Stimulated activated effector memory CD8-positive, alpha-beta T cell treated with anti-CD3 and anti-CD28 coated beads, Interleukin-12 subunit alpha, Interleukin-12 subunit beta, amount 100 ng/mL, for 72 hours (primary cell): ENCODE data around the gene TTLL10.
"Not testable (repeated sequence)": the region's sequence is repeated elsewhere in the genome, so short reads cannot be mapped to it uniquely, and the experiment has no call there.

Experiments used
- ATAC-seq: fragments of 150-1000 bp; cut with Tn5 transposase; 2 replicates; pipeline ENCODE4 v1.10.0; 2021
- DNase-seq, 2 donors: peaks; one replicate each; pipeline ENCODE4 v3.0.0; 2021 to 2022; ENCODE audit warnings: low spot score in 2 of 2
- H3K27ac Mint-ChIP-seq: one replicate; pipeline ENCODE4 v1.8.0; 2022; ENCODE audit warnings: mild to moderate bottlenecking, mixed read lengths
- H3K36me3 Mint-ChIP-seq: one replicate; pipeline ENCODE4 v1.8.0; 2022; ENCODE audit warnings: mild to moderate bottlenecking, mixed read lengths
- H3K4me1 Mint-ChIP-seq: one replicate; pipeline ENCODE4 v1.8.0; 2022; ENCODE audit warnings: mixed read lengths
- H3K4me3 Mint-ChIP-seq: one replicate; pipeline ENCODE4 v1.8.0; 2022; ENCODE audit warnings: mild to moderate bottlenecking, mixed read lengths
- H3K9me3 Mint-ChIP-seq: one replicate; pipeline ENCODE4 v1.8.0; 2022; ENCODE audit warnings: mixed read lengths

Gene TTLL10

GRCh38 chr1:1149416-1149815, 24.3 kb upstream of the TTLL10 start:
- peaks cover 19% of the 10 kb centered on the region for H3K36me3 Mint-ChIP-seq
- DNase-seq (no peak), ATAC-seq (no peak)
- H3K4me1 Mint-ChIP-seq = peaks cover 31% of the 10 kb centered on the region
- H3K27ac Mint-ChIP-seq = no peak overlapping the region
- H3K4me3 Mint-ChIP-seq = no peak overlapping the region
- peaks cover 19% of the 10 kb centered on the region for H3K9me3 Mint-ChIP-seq

DNA sequence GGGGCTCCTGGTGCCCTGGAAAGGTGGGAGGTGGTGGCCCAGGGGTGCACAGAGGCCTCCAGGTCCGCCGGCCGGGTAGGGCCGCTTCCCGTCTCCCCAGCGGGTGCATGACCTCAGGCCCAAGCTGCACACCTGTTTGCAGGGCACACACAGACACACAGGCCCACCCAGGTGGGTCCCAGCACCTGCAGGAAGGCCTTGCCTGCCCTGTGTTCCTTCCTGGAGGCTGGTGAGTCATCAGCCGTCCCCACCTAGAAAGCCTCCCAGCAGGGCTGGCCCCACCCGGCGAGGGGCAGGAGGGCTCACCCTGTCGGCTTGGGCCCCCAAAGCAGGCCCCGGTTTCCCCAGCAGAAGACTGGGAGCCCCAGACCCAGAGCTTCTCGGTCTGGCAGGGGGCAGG, 23.6 kb upstream of the TTLL10 start:
- ATAC-seq (no peak), DNase-seq (no peak)
- peaks cover 19% of the 10 kb centered on the region for H3K9me3 Mint-ChIP-seq
- H3K4me1 Mint-ChIP-seq = peaks cover 31% of the 10 kb centered on the region
- H3K27ac Mint-ChIP-seq = no peak overlapping the region
- H3K4me3 Mint-ChIP-seq = no peak overlapping the region
- H3K36me3 Mint-ChIP-seq = peaks cover 19% of the 10 kb centered on the region

DNA sequence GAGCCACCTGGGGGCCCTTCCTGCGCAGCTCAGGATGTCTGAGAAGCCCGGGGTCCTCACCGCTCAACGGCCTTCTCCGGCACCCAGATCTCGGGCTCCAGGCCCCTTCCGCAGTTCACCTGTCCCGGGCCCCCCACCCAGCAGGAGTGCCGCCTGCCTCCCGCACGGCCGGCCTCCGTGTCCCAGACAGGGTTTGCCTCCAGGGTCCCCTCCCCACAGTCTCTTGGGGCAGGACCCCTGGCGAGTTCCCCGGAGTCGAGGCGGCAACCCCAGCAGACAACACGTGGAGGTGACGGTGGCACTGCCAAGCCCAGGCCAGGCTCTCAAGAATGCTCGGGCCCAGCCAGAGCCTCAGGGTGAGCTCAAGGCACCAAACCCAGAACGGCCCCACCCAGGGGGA, 22.4 kb upstream of the TTLL10 start:
- DNase-seq (no peak), ATAC-seq (no peak)
- H3K4me3 Mint-ChIP-seq = no peak overlapping the region
- peaks cover 19% of the 10 kb centered on the region for H3K36me3 Mint-ChIP-seq
- peaks cover 19% of the 10 kb centered on the region for H3K9me3 Mint-ChIP-seq
- H3K4me1 Mint-ChIP-seq = peaks cover 31% of the 10 kb centered on the region
- peak overlapping the region; percentile 81 for H3K27ac Mint-ChIP-seq

DNA sequence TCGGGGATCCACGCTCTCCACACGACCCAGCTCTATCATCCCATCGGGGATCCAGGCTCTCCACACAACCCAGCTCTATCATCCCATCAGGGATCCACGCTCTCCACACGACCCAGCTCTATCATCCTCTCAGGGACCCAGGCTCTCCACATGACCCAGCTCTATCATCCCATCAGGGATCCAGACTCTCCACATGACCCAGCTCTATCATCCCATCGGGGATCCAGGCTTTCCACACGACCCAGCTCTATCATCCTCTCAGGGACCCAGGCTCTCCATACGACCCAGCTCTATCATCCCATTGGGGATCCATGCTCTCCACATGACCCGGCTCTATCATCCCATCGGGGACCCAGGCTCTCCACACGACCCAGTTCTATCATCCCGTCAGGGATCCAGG, 21.2 kb upstream of the TTLL10 start:
- not testable (repeated sequence) for DNase-seq, ATAC-seq, H3K4me3 Mint-ChIP-seq
- peaks cover 19% of the 10 kb centered on the region for H3K9me3 Mint-ChIP-seq
- peaks cover 19% of the 10 kb centered on the region for H3K36me3 Mint-ChIP-seq
- peaks cover 31% of the 10 kb centered on the region for H3K4me1 Mint-ChIP-seq
- H3K27ac Mint-ChIP-seq = peak overlapping the region; percentile 81

GRCh38 chr1:1153215-1153614, 20.5 kb upstream of the TTLL10 start:
- not testable (repeated sequence) for ATAC-seq, H3K4me3 Mint-ChIP-seq, DNase-seq
- H3K9me3 Mint-ChIP-seq = peaks cover 19% of the 10 kb centered on the region
- H3K27ac Mint-ChIP-seq = peak overlapping the region; percentile 81
- H3K36me3 Mint-ChIP-seq = peaks cover 19% of the 10 kb centered on the region
- H3K4me1 Mint-ChIP-seq = peaks cover 26% of the 10 kb centered on the region

DNA sequence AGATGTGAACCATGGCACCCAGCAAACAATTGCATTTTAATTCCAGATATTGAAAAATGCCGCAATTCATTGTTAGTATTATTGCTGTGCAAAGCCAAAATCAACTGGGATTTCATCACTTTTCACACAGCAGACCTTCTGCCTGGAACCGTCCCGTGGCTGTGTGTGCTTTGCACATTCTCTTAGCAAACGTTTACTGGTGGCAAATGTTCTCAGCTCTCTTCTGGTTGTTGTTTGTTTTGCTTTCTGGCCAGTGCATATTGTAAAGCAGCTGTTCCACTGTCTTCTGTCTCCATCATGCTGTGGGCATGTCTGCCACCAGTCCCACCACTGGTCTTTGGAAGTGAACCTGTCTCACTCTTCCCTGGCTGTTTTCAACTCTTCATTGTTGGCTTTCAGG, 19.8 kb upstream of the TTLL10 start:
- peaks cover 19% of the 10 kb centered on the region for H3K9me3 Mint-ChIP-seq
- peaks cover 19% of the 10 kb centered on the region for H3K36me3 Mint-ChIP-seq
- ATAC-seq (no peak), DNase-seq (no peak)
- no peak overlapping the region for H3K4me3 Mint-ChIP-seq
- H3K27ac Mint-ChIP-seq = peak overlapping the region; percentile 81
- peaks cover 22% of the 10 kb centered on the region for H3K4me1 Mint-ChIP-seq

DNA sequence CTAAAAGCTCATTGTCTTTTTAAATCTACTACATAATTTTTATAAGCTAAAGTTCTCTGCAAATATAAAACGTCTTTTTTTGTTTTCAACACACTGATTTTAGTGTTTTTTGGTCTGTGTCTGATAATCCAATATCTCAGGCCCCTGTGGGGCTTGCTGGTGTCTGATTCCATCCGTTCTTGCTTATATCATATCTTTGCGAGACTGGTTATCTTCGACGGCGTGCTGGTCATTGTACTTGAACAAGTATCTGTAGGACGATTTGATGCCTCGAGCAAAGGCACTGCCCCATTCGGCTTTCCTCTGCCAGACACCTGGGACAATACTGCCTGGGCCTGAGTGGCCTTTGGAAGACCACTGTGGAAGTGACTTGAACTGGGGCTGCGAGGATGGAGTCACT, 18.4 kb upstream of the TTLL10 start:
- peaks cover 19% of the 10 kb centered on the region for H3K36me3 Mint-ChIP-seq
- H3K4me3 Mint-ChIP-seq = no peak overlapping the region
- ATAC-seq = no peak
- H3K4me1 Mint-ChIP-seq = peaks cover 22% of the 10 kb centered on the region
- no peak for DNase-seq
- H3K27ac Mint-ChIP-seq = no peak overlapping the region
- H3K9me3 Mint-ChIP-seq = peaks cover 19% of the 10 kb centered on the region

GRCh38 chr1:1156140-1157032, 17.3 kb upstream of the TTLL10 start:
- peaks cover 19% of the 10 kb centered on the region for H3K9me3 Mint-ChIP-seq
- ATAC-seq (no peak), DNase-seq (no peak)
- H3K4me1 Mint-ChIP-seq = peaks cover 22% of the 10 kb centered on the region
- H3K4me3 Mint-ChIP-seq = peak overlapping the region; percentile 64
- H3K27ac Mint-ChIP-seq = peak overlapping the region; percentile 79
- peaks cover 19% of the 10 kb centered on the region for H3K36me3 Mint-ChIP-seq

DNA sequence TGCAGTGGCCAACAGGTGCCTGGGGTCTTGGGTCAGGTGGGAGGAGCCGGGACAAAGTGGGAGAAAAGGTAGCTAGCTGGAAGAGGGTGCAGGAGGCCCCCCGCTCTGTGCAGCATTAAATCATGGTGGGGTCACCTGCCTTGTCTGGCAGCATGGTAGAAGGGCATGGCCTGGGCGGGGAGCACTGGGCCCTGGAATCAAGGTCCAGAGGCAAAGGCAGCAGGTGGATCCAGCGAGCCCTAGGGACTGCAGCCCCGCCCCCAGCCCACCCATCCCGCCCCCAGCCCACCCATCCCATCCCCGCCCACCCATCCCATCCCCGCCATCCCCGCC, 16.7 kb upstream of the TTLL10 start:
- Mint-ChIP-seq H3K4me3 (peak overlapping the region; percentile 64), H3K4me1 (peaks cover 22% of the 10 kb centered on the region), H3K27ac (peak overlapping the region; percentile 79), H3K36me3 (peaks cover 19% of the 10 kb centered on the region), H3K9me3 (peaks cover 19% of the 10 kb centered on the region)
- DNase-seq (no peak), ATAC-seq (no peak)

DNA sequence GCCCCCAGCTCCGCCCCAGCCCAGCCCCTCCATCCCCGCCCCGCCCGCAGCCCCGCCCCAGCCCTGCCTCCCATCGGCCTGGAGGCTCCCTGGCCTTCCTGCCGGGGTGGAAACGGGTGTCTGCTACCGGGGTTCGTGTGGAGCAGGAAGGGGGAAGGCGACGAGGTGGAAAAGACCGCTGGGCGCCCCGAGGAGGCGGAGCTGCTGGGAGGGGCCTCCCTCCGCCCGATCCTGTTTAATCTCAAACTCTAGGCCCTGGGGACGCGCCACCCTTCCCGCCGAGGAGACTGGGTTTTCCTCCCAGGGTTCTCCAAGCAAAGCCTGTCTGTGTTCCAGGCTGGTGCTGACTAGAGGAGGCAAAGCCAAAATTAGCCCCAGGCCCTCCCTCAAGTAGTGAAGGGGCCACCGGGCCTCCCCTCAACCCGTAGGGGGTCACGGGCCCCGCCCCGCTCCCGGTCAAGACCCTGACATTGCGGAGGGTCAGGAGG, 16.2 kb upstream of the TTLL10 start:
- Mint-ChIP-seq H3K4me1 (peaks cover 19% of the 10 kb centered on the region), H3K4me3 (peak overlapping the region; percentile 64), H3K36me3 (peaks cover 15% of the 10 kb centered on the region), H3K27ac (peak overlapping the region; percentile 79), H3K9me3 (peaks cover 15% of the 10 kb centered on the region)
- peak; percentile 44 to 81 for DNase-seq
- peak; percentile 73 for ATAC-seq

DNA sequence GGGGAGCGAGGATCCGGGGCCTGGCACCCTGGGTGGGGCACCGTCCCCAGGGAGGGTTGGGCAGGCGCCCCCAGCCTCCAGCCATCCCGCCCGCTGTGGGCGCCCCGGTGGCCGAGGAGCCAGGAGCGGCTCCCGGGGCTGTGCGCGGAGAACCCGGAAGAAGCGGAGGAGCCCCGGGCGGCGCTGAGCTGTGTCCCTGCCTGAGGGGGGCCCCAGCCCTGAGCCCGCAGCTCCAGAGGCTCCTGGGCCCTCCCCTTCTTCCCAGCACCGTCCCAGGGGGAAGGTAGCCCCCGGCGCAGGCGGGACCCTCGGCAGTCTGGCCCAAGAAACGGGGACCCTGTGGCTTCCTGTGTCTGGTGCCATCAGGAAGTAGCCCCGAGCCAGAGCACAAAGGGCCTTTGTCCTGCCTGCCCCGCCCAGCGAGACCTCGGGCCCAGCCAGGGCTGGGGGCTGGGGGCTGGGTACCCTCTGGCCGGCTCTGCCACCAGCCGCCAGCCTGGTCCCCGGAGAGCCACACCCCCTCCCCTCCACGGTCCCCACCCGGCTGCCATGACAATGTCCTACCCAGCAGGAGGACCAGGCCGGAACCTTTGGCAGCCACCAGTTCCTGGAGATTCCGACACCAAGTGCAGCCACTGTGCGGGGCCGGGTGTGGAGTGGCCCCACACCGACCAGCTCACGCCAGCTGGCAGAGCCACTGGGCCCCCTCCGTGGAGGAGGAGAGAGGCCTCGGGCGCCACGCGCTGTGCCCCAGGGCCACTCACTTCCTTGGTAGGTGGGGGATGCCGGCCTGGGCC, 15.6 kb upstream of the TTLL10 start:
- H3K4me1 Mint-ChIP-seq = peaks cover 12% of the 10 kb centered on the region
- peaks cover 8% of the 10 kb centered on the region for H3K36me3 Mint-ChIP-seq
- H3K4me3 Mint-ChIP-seq = peak overlapping the region; percentile 64
- peak in 1 of 2 donors; percentile 77 for DNase-seq
- peaks cover 9% of the 10 kb centered on the region for H3K9me3 Mint-ChIP-seq
- ATAC-seq = peak; percentile 72
- H3K27ac Mint-ChIP-seq = peak overlapping the region; percentile 79

DNA sequence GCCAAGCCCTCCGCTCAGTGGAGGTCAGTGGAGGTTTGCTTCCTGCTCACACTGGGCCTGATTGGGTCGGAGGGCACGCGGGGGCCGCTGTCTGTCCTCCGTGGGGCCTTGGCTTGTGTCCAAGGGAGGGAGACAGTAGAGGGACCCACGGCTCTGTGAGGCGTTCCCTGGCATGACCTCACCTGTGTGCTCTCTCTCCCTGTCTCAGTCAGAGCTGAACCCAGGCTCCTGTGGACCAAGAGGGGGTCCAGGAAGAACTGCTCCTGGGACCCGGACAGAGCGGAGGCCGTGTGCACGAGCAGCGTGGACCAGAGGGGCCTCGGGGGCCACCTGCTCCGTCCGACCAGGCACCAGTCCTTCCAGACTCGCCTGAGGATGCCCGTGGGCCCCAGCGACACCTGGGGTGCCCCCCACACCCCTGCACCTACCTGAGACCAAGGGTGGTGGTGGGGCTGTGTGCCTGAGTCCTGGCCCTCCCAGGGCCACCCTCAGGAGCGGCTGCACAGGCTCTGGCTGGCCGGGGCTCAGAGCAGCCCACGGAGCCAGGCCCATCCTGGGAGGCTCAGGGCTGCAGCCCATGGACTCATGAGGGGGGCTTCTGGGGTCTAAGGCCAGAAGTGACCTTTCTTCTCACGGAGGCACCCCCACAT, 13.3 kb upstream of the TTLL10 start:
- Mint-ChIP-seq H3K27ac (no peak overlapping the region), H3K4me1 (no peaks in the 10 kb centered on the region), H3K4me3 (no peak overlapping the region), H3K36me3 (no peaks in the 10 kb centered on the region), H3K9me3 (no peaks in the 10 kb centered on the region)
- no peak for DNase-seq
- ATAC-seq = no peak

- Mint-ChIP-seq H3K36me3 (no peaks in the 10 kb centered on the region), H3K4me1 (peaks cover 5% of the 10 kb centered on the region), H3K4me3 (no peak overlapping the region), H3K9me3 (no peaks in the 10 kb centered on the region), H3K27ac (no peak overlapping the region)
- ATAC-seq (no peak), DNase-seq (no peak)
These were observed 12.5 kb upstream of the TTLL10 start for GRCh38 chr1:1161078-1161682.

DNA sequence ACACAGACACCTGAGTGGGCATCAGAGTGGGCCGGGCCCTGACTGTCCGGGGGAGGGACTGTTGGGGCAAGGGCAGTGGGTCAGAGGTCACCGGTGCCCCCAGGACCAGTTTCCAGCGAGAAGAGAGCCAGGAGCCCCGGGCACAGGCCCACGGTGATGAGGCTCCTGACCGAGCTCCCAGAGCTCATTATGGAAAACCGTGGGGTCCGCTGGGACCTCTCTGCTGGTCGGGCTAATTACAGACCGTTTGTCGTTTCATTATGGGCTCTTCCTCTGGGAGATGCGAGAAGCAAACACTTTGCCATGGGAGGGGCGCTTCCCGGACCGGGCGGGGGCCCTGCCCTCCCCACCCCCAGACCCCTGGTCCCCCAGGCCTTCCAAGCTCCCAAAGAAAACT, 12.0 kb upstream of the TTLL10 start:
- no peaks in the 10 kb centered on the region for H3K36me3 Mint-ChIP-seq
- H3K27ac Mint-ChIP-seq = no peak overlapping the region
- ATAC-seq (no peak), DNase-seq (no peak)
- peaks cover 5% of the 10 kb centered on the region for H3K4me1 Mint-ChIP-seq
- H3K4me3 Mint-ChIP-seq = no peak overlapping the region
- no peaks in the 10 kb centered on the region for H3K9me3 Mint-ChIP-seq
